ENCODE results near the gene COL20A1.

DNA sequence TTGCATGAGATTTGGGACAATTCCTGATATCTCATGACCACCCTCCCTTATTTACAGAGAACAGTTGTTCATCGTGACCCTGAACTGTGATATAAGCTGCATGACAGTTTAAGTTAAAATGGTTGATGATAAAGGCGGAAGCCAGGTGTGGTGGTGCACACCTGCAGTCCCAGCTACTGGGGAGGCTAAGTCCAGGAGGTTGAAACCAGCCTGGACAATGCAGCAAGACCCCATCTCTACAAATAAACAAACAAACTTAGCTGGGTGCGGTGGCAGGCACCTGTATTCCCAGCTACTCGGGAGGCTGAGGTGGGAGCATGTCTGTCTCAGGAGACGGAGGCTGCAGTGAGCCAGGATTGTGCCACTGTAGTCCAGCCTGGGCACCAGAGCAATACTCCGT lies 24.1 kb downstream of the COL20A1 start:
- TF ChIP-seq, protein P1, sequence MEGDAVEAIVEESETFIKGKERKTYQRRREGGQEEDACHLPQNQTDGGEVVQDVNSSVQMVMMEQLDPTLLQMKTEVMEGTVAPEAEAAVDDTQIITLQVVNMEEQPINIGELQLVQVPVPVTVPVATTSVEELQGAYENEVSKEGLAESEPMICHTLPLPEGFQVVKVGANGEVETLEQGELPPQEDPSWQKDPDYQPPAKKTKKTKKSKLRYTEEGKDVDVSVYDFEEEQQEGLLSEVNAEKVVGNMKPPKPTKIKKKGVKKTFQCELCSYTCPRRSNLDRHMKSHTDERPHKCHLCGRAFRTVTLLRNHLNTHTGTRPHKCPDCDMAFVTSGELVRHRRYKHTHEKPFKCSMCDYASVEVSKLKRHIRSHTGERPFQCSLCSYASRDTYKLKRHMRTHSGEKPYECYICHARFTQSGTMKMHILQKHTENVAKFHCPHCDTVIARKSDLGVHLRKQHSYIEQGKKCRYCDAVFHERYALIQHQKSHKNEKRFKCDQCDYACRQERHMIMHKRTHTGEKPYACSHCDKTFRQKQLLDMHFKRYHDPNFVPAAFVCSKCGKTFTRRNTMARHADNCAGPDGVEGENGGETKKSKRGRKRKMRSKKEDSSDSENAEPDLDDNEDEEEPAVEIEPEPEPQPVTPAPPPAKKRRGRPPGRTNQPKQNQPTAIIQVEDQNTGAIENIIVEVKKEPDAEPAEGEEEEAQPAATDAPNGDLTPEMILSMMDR (tag by site-specific recombination; IDR thresholded peaks at IDR 0.05), result no peak
- TF ChIP-seq ZNF707 (tag by site-specific recombination; IDR thresholded peaks at IDR 0.05) (no peak), ZNF23 (tag by site-specific recombination; IDR thresholded peaks at IDR 0.05; ENCODE audit: borderline replicate concordance) (no peak), REPIN1 (tag by site-specific recombination; IDR thresholded peaks at IDR 0.05; ENCODE audit: low read depth) (no peak), ZNF561 (tag by site-specific recombination; IDR thresholded peaks at IDR 0.05; ENCODE audit: borderline replicate concordance) (no peak), ZNF214 (tag by site-specific recombination; IDR thresholded peaks at IDR 0.05; ENCODE audit: borderline replicate concordance) (no peak), ZNF169 (tag by site-specific recombination; IDR thresholded peaks at IDR 0.05) (no peak)
- TF ChIP-seq, protein P2, sequence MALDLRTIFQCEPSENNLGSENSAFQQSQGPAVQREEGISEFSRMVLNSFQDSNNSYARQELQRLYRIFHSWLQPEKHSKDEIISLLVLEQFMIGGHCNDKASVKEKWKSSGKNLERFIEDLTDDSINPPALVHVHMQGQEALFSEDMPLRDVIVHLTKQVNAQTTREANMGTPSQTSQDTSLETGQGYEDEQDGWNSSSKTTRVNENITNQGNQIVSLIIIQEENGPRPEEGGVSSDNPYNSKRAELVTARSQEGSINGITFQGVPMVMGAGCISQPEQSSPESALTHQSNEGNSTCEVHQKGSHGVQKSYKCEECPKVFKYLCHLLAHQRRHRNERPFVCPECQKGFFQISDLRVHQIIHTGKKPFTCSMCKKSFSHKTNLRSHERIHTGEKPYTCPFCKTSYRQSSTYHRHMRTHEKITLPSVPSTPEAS (tag by site-specific recombination; IDR thresholded peaks at IDR 0.05), result no peak
- TF ChIP-seq, protein P3, sequence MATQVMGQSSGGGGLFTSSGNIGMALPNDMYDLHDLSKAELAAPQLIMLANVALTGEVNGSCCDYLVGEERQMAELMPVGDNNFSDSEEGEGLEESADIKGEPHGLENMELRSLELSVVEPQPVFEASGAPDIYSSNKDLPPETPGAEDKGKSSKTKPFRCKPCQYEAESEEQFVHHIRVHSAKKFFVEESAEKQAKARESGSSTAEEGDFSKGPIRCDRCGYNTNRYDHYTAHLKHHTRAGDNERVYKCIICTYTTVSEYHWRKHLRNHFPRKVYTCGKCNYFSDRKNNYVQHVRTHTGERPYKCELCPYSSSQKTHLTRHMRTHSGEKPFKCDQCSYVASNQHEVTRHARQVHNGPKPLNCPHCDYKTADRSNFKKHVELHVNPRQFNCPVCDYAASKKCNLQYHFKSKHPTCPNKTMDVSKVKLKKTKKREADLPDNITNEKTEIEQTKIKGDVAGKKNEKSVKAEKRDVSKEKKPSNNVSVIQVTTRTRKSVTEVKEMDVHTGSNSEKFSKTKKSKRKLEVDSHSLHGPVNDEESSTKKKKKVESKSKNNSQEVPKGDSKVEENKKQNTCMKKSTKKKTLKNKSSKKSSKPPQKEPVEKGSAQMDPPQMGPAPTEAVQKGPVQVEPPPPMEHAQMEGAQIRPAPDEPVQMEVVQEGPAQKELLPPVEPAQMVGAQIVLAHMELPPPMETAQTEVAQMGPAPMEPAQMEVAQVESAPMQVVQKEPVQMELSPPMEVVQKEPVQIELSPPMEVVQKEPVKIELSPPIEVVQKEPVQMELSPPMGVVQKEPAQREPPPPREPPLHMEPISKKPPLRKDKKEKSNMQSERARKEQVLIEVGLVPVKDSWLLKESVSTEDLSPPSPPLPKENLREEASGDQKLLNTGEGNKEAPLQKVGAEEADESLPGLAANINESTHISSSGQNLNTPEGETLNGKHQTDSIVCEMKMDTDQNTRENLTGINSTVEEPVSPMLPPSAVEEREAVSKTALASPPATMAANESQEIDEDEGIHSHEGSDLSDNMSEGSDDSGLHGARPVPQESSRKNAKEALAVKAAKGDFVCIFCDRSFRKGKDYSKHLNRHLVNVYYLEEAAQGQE (tag by site-specific recombination; IDR thresholded peaks at IDR 0.05), result no peak

Measured in HEK293 (cell line).